B cell (primary cell): Measurements from ENCODE around the gene GAP43. TPM values are rescaled to one million over a fixed set of nuclear protein-coding genes. Genes with fewer than 3 reads are reported as not detected.

ENCODE experiments used
- ATAC-seq: fragments of 200-7000 bp; cut with Tn5 transposase; one replicate; pipeline ENCODE4 v1.10.0; 2021; ENCODE audit warnings: low read depth, mild to moderate bottlenecking, moderate number of reproducible peaks, moderate library complexity
- CTCF ChIA-PET: fragments of 350-600 bp; sonication (Branson Sonifier 250); formaldehyde crosslinking; loops from one replicate; lab custom pipeline; 2021; ENCODE audit warnings: antibody characterized with exemption, inconsistent platforms; lab: Charles Lee
- POLR2A ChIA-PET: fragments of 350-600 bp; sonication (Branson Sonifier 250); formaldehyde crosslinking; loops from one replicate; lab custom pipeline; 2021; ENCODE audit warnings: antibody characterized with exemption; lab: Charles Lee
- DNase-seq: peaks from one replicate; pipeline ENCODE4 v3.0.0; 2013
- H2AFZ ChIP-seq: 2 replicates; pipeline ENCODE4 v1.6.1; 2012; ENCODE audit warnings: mild to moderate bottlenecking, low read depth, low read length; ENCODE audit not compliant: insufficient read depth, poor library complexity, severe bottlenecking
- H3K27ac ChIP-seq, 2 donors: 1 replicate in 1 of 2; 2 replicates in 1 of 2; pipeline ENCODE4 v1.5.1; 2012 to 2013; ENCODE audit warnings: low read length in 2 of 2, mild to moderate bottlenecking in 2 of 2, moderate library complexity in 1 of 2
- H3K27me3 ChIP-seq, 4 experiments: fragments of 200-600 bp in 1 of 4; sonication (generic) in 1 of 4; replicated peaks in 1 of 4; 1 replicate in 2 of 4; 2 replicates in 2 of 4; pipeline versions ENCODE4 v1.6.1 to v1.7.0; 2013 to 2016; ENCODE audit warnings: low read length in 3 of 4, mild to moderate bottlenecking in 2 of 4, mixed read lengths in 1 of 4, moderate library complexity in 1 of 4; ENCODE audit not compliant: insufficient read depth in 4 of 4, control insufficient read depth in 3 of 4; ENCODE audit errors: control extremely low read depth in 1 of 4
- H3K36me3 ChIP-seq, 2 experiments: replicated peaks in 1 of 2; 1 replicate in 1 of 2; 2 replicates in 1 of 2; pipeline versions ENCODE4 v1.6.1 to v1.7.1; 2013; ENCODE audit warnings: low read length in 1 of 2; ENCODE audit not compliant: insufficient read depth in 2 of 2, control insufficient read depth in 1 of 2; ENCODE audit errors: control extremely low read depth in 1 of 2, extremely low read depth in 1 of 2
- H3K4me1 ChIP-seq, 2 donors: fragments of 200-600 bp in 1 of 2; sonication (generic) in 1 of 2; 1 replicate in 1 of 2; 2 replicates in 1 of 2; pipeline versions ENCODE4 v1.5.1 to v1.6.1; 2013 to 2017; ENCODE audit warnings: low read length in 2 of 2; ENCODE audit not compliant: control insufficient read depth in 2 of 2, insufficient read depth in 2 of 2
- H3K4me2 ChIP-seq: replicated peaks from 2 replicates; pipeline ENCODE3; 2012; ENCODE audit warnings: mild to moderate bottlenecking, low read depth, low read length; ENCODE audit not compliant: poor library complexity, severe bottlenecking
- H3K4me3 ChIP-seq, 5 experiments: fragments of 200-600 bp in 1 of 5; sonication (generic) in 1 of 5; 1 replicate in 3 of 5; 2 replicates in 2 of 5; pipeline versions ENCODE4 v1.5.1 to v1.7.0; 2011 to 2016; ENCODE audit warnings: low read length in 4 of 5, mild to moderate bottlenecking in 4 of 5, low read depth in 2 of 5, control low read depth in 1 of 5, moderate library complexity in 1 of 5; ENCODE audit not compliant: insufficient read depth in 1 of 5; ENCODE audit errors: control extremely low read depth in 1 of 5, extremely low read depth in 1 of 5
- H3K79me2 ChIP-seq: fragments of 200-600 bp; sonication (generic); one replicate; pipeline ENCODE4 v1.6.0; 2016; ENCODE audit warnings: low read length; ENCODE audit not compliant: control insufficient read depth, insufficient read depth
- H3K9ac ChIP-seq: fragments of 200-600 bp; sonication (generic); 2 replicates; pipeline ENCODE4 v1.6.1; 2017; ENCODE audit warnings: mild to moderate bottlenecking, low read length, moderate library complexity
- H3K9me3 ChIP-seq, 3 donors: one replicate each; pipeline versions ENCODE4 v1.6.1 to v1.7.1; 2013; ENCODE audit warnings: low read length in 2 of 3; ENCODE audit not compliant: control insufficient read depth in 2 of 3, insufficient read depth in 1 of 3; ENCODE audit errors: control extremely low read depth in 1 of 3
- H4K20me1 ChIP-seq: 2 replicates; pipeline ENCODE4 v1.6.0; 2012; ENCODE audit warnings: mild to moderate bottlenecking, low read length; ENCODE audit not compliant: insufficient read depth, control insufficient read depth, poor library complexity, severe bottlenecking
- H3K27ac Mint-ChIP-seq: one replicate; pipeline ENCODE4 v1.8.0; 2021; ENCODE audit warnings: mixed read lengths
- H3K27me3 Mint-ChIP-seq: one replicate; pipeline ENCODE4 v1.8.0; 2021; ENCODE audit warnings: mixed read lengths
- H3K4me1 Mint-ChIP-seq: one replicate; pipeline ENCODE4 v1.8.0; 2021; ENCODE audit warnings: mixed read lengths
- H3K4me3 Mint-ChIP-seq: one replicate; pipeline ENCODE4 v1.8.0; 2021; ENCODE audit warnings: mixed read lengths
- H3K9me3 Mint-ChIP-seq: one replicate; pipeline ENCODE4 v1.8.0; 2022; ENCODE audit warnings: mixed read lengths; ENCODE audit not compliant: insufficient read depth
- EZH2 ChIP-seq: IDR thresholded peaks from 2 replicates; pipeline ENCODE4 v1.6.1; 2012; ENCODE audit warnings: borderline replicate concordance, low read depth, mild to moderate bottlenecking, moderate library complexity, low read length; ENCODE audit not compliant: insufficient read depth, poor library complexity, severe bottlenecking
- WGBS: methylation state at CpG from one replicate; pipeline ENCODE4 v1.1.5; 2013; ENCODE audit warnings: missing lambda C conversion rate; ENCODE audit not compliant: insufficient coverage; 5-methylcytosine and 5-hydroxymethylcytosine counted together
- intact Hi-C: fragments of 100-400 bp; cut with micrococcal nuclease; formaldehyde crosslinking; loops from one replicate; pipeline ENCODE4 v1.10.0; 2022
- polyA plus RNA-seq: library from polyadenylated mRNA; depleted of rRNA; stranded (reverse); fragments of >200 nt; gene quantifications from 2 replicates; pipeline ENCODE4 v1.2.3, GENCODE V29; 2012
- total RNA-seq, 2 donors: library from RNA; stranded (reverse); fragments of 120-200 nt in 1 of 2; gene quantifications; 1 replicate in 1 of 2; 2 replicates in 1 of 2; pipeline versions ENCODE4 v1.2.3 to v1.2.4, GENCODE V29; 2013 to 2022
- TF ChIP-seq, protein P1 (sequence below): fragments of 200-600 bp; IDR thresholded peaks from one replicate; pipeline ENCODE4 v1.8.0; 2022; ENCODE audit warnings: antibody characterized with exemption, mild to moderate bottlenecking

The GAP43 gene
- total and polyA plus RNA-seq, 2 donors (not counting 1 experiment from before 2014, with no cell fraction given), result 0.04 TPM; not detected in 1

DNA sequence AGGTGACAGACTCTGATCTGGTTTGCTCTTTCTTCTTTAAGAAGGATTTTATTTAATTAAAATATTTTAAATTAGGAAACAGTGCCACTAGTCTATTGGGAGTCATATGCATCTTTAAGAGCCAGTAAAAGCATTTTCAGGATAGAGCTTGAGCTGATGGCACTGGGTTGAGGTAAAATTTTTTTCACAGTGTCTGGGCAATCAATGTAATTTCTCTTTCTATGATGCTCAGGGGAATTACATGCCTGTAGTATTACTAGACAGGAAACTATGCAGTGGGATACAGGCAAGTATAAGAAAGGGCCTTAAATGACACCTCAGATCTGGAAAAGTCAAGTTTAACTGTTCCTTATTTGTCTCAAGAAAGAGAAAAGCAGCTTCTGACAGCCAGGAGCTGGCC is 76.4 kb downstream of the GAP43 start:
- Histone ChIP-seq H3K27ac (no peak overlapping the region), H2AFZ (no peak overlapping the region), H3K9me3 (no peaks in the 10 kb centered on the region), H3K4me3 (no peak overlapping the region), H3K36me3 (no peaks in the 10 kb centered on the region), H3K9ac (no peak overlapping the region), H3K4me2 (no peak overlapping the region), H3K27me3 (peaks cover 0 to 10% (median 2%) of the 10 kb centered on the region in 4 experiments), H3K4me1 (no peaks in the 10 kb centered on the region), H3K79me2 (no peaks in the 10 kb centered on the region), H4K20me1 (no peaks in the 10 kb centered on the region)
- CTCF ChIA-PET, result no interaction called here
- DNase-seq (no peak), ATAC-seq (no peak)
- POLR2A ChIA-PET, result no interaction called here
- H3K4me1 Mint-ChIP-seq, result no peaks in the 10 kb centered on the region
- H3K9me3 Mint-ChIP-seq, result no peaks in the 10 kb centered on the region
- intact Hi-C loops, result no loop called here
- TF ChIP-seq EZH2, result no peak
- TF ChIP-seq, protein P1, sequence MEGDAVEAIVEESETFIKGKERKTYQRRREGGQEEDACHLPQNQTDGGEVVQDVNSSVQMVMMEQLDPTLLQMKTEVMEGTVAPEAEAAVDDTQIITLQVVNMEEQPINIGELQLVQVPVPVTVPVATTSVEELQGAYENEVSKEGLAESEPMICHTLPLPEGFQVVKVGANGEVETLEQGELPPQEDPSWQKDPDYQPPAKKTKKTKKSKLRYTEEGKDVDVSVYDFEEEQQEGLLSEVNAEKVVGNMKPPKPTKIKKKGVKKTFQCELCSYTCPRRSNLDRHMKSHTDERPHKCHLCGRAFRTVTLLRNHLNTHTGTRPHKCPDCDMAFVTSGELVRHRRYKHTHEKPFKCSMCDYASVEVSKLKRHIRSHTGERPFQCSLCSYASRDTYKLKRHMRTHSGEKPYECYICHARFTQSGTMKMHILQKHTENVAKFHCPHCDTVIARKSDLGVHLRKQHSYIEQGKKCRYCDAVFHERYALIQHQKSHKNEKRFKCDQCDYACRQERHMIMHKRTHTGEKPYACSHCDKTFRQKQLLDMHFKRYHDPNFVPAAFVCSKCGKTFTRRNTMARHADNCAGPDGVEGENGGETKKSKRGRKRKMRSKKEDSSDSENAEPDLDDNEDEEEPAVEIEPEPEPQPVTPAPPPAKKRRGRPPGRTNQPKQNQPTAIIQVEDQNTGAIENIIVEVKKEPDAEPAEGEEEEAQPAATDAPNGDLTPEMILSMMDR, result no peak
- H3K27ac Mint-ChIP-seq, result no peak overlapping the region
- no peak overlapping the region for H3K4me3 Mint-ChIP-seq
- peaks cover 3% of the 10 kb centered on the region for H3K27me3 Mint-ChIP-seq

- H3K4me1 ChIP-seq, result no peaks in the 10 kb centered on the region
Measured at GRCh38 chr3:115702598-115702997, 79.3 kb downstream of the GAP43 start.

More at GRCh38 chr3:115702598-115702997, 79.3 kb downstream of the GAP43 start:
- intact Hi-C loops, result no loop called here
- Histone ChIP-seq H3K9ac (no peak overlapping the region), H3K4me3 (no peak overlapping the region), H3K36me3 (no peaks in the 10 kb centered on the region), H3K79me2 (no peaks in the 10 kb centered on the region), H4K20me1 (no peaks in the 10 kb centered on the region), H3K27ac (no peak overlapping the region), H2AFZ (no peak overlapping the region), H3K4me2 (no peak overlapping the region), H3K9me3 (no peaks in the 10 kb centered on the region), H3K27me3 (peaks cover 0 to 10% (median 2%) of the 10 kb centered on the region in 4 experiments)
- CTCF ChIA-PET, result interaction anchor here (1.0 kb wide), 1 partner anchor 8 kb away, joined by 5 read pairs; no protein-coding TSS in a partner anchor
- no peak for ATAC-seq
- Mint-ChIP-seq H3K27me3 (peaks cover 3% of the 10 kb centered on the region), H3K27ac (no peak overlapping the region), H3K9me3 (no peaks in the 10 kb centered on the region), H3K4me1 (no peaks in the 10 kb centered on the region), H3K4me3 (no peak overlapping the region)
- POLR2A ChIA-PET, result no interaction called here
- WGBS, result 100% methylated on average over 2 of the region's 2 CpGs
- TF ChIP-seq EZH2, result no peak
- TF ChIP-seq, protein P1, result no peak
- no peak for DNase-seq
